Fibroblast of skin of abdomen (primary cell): ENCODE data around the gene KRT77.
"Not testable (repeated sequence)": the region's sequence is repeated elsewhere in the genome, so short reads cannot be mapped to it uniquely, and the experiment has no call there.

ENCODE experiments used
- DNase-seq: peaks from one replicate; pipeline ENCODE4 v3.0.0-alpha.2; 2013

KRT77 gene

DNA sequence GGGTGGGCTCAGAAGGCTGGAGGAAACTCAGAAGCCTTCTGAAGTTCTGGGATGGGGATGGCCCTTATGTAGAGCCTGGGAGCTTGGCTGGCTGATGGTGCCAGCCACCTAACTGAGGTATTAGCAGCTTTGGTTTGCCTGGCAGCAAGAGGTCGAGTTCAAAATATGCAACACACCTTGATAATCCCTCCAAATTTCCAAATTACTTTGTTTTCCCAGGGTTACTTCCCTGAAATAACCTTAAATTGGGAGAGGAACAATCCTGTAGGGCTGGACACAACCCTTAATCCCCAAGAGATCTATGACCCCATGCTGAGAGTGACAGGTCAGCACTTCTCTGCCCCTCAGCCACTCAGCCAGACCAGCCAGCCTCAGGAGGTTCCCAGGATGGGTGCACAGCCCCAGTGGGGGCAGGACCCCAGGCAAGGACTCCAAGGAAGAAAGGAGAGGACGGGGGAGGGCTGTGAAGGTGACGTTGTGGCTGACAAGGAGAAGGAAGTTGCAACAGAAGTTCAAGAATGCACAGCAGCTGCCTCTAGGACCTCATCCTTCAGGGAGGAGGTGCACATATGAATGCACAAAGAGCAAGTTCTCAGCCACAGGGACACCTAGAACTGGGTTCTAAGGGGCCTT is 18.6 kb upstream of the KRT77 start:
- DNase-seq, result no peak

DNA sequence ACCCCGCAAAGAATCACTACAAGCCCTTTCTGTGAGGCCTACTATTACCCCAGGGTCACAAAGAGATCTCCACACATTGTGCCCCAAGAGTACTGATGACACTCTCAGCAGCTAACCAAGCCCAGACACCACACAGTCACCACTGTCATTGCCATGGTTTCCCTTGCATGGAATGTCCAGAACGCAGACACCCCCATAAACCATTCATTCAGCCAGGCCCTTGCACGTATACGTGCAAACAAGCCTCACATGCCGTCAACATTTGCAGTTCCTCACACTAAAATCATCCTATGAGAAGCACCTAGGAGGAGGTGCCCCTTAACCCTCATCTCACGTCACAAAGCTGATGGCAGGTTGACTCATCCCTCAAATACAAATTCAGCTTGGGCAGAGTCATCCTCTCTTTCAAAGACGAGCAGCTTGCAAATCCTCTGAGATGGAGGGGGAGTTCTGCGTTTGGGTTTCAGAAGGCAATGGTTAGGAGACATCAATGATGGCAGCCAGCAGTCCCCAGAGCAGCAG is 17.1 kb upstream of the KRT77 start:
- no peak for DNase-seq

DNA sequence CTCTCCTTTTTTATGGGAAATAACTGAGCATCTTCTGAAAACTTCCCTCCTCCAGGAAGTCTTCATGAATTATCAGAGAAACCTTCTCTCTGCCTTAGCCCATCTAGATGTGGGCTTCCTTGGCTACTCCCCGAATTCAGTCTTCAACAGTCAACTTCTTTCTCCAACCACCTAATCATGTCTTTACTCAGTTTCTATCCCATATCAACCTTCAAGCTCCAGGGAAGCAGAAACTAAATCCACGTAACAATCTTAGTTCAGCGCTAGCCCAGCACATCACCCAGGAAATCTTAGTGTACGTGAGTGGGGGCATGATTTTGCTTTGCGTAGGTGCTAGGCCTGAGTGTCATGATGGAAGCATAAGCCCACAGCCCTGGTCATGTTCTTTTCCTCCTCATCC is 12.7 kb upstream of the KRT77 start:
- no peak for DNase-seq

DNA sequence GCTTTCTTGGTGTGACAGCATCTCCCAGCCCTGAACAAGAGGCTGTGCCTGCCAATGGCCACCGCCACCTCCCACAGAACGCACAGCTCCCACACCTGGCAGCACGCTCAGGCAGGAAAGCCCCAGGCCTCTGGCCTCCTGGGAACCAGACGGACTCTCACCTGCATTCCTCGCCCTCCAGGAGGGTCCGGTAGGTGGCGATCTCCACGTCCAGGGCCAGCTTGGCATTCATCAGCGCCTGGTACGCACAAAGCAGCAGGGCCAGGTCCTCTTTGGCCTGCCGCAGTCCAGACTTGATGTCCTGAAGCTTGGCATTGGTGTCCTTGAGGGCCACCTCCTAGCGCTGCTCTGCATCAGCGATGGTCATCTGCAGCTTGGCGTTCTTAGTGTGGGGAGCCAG is 12.1 kb upstream of the KRT77 start:
- DNase-seq, result no peak

DNA sequence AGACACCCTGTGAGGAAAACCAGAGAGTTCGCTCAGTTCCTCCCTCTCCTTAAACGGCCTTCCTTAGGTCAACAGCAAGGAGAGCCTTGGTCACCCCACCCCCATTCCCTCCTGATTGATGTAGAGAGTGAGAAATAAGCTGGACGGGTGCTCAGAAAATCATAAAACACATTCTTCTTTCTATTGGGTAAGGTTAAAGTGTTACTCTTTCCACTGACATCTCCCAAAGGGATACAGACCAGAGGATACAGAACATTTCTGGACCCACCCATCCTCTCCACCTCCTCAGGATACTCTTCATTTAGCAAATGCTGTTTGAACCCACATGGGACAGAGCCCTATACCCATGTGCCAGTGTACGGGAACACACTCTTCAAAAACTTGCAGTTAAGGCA is 11.6 kb upstream of the KRT77 start:
- no peak for DNase-seq

DNA sequence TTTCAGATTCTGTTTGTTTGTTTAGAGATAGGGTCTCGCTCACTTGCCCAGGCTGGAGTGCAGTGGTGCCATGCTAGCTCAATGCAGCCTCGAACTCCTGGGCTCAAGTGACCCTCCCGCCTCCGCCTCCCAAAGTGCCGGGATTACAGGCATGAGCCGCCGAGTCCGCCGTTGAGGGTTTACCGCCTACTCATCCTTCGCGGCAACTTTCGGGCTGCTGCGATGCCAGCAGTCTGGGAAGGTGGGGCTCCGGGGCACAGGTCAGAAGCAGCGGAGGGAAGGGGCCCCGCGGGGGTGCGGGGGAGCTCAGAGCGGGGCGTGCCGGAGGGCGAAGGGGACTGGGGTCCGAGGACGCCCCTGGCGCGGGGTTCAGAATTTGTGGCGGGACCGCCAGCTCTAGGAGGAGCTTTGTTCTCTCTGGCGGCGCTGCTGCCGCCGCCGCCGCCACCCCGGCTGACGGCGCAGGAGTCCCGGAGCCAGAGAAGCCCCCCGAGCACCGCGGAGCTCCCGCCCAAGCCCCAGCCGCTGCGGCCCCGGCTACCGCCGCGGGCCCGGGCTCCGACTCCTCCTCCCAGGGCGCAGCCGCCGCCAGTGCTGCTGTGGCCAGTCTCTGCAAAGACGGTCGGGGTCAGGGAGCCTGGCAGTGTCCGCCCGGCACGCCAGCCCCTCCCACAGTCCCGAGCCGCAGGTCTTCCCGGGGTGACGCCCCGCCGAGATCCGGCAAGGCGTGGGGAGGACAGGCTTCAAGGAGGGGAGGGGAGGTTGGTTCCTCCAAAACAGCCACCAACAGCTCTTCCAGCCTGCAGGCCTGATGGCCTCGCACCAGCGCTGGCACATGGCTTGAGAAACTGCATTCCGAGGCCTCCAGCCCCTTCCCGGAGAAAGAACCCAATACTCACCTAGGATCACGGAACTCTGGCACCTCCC is 10.9 kb upstream of the KRT77 start:
- DNase-seq, result no peak

DNA sequence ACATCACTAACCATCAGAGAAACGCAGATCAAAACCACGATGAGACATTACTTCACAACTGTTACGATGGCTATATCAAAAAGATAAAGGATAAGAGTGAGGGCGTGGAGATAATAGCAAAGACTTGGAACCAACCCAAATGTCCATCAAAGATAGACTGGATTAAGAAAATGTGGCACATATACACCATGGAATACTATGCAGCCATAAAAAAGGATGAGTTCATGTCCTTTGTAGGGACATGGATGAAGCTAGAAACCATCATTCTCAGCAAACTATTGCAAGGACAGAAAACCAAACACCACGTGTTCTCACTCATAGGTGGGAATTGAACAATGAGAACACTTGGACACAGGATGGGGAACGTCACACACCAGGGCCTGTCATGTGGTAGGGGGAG is 8.8 kb upstream of the KRT77 start:
- DNase-seq, result not testable (repeated sequence)

DNA sequence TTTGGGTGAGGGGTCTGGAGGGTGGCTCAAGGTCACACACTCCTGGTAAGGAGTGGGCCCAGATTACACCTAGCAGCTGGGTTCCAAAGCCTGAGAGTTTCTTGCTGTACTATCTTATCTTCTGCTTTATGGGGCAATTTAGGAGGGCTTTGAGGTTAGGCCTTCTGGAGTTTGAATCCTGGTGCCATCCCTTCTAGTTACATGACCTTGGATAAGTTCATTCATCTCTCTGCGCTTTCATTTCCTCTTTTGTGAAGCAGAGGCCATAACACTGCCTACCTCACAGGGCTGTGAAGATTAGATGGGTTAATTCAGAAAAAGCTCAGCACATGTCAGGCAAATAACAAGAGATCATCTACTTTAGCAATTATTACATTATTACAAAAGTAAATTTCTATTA is 7.4 kb upstream of the KRT77 start:
- DNase-seq, result no peak

DNA sequence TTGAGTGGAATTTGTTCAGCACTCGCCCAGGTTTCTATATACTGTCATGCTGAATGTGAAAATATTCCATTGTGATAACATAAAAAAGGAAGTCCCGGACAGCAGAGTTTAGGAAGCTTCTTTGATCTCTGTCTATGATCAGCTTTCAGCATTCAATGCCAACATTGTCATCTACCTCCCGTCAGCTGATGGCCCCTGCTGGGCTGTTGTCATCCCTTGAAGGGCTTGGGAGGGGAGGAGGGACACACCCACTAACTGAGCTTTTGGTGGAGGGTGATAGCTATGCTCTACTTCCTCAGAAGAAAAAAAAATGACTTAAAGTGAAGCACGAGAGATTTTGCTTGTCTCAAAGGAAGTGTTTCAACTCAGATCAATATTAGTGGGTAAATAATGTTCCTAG is 4.7 kb upstream of the KRT77 start:
- no peak for DNase-seq

DNA sequence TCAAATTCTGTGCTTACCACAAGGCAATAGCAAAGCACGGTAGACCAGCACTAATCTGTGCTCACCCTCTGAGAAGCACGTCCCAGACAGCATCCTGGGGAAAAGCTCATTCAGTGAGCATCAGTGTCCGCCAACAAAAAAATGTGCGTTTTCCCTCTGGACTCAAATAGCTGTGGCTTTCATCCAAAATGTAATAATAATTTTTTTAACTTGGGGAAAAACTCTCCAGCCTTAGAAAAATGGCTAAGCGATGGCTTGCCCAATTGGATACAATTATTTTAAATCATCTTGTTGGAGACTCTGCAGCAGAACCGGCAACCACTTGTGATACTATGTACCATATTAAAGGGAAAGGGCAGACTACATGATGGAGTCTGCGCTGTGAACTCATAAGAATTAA is 1.1 kb upstream of the KRT77 start:
- DNase-seq, result no peak

DNA sequence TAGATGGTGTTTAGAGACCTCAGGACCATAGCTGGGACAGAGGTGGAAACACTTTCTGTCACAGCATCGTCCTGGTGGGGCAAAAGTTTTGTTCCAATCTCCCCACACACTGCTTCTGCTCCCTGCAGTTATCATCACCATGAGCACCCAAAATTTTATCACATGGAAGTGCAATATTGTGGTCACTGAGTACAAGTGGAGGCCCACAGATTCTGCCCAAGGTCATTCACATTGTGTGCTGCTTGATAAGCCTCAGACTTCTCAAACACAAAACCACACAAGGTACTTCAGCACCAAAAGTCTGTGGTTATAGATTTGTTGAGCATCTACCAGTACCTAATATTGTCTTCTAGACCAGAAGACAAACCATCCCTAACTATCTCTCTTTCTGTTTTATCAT is 554 bp upstream of the KRT77 start:
- no peak for DNase-seq

DNA sequence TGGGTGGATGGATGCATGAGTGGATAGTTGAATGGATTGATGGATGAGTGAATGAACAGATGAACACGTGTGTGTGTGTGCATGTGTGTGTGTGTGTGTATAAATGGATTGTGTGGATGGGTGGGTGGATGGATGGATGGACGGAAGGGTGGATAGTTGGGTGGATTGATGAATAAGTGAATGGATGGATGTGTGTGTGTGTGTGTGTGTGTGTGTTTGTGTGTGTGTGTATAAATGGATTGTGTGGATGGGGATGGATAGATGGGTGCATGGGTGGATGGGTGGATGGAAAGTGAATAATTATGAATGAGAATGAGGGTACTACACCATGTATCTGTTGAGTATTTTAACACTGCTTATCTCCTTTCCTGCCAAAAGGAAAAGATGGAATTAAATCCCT is 986 bp downstream of the KRT77 start:
- DNase-seq, result no peak

DNA sequence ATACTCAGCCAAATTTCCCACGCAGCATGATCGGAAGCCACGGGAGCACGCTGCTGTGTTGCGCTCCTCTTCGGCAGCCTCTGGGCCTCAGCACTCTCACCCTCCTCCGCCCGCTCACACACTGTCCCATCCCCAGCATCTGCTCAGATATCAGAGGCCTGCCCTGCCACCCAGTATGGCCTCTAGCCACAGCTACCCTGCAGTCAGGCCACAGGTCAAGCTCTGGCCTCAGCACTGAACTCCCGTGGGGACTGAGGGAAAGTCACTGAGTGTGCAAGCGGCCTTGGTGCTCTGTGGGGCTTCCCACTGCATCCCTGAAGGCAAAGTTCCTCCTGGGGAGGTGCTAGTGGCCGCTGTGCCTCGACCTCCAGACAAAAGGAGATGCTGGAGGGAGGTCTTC is 2.0 kb downstream of the KRT77 start:
- no peak for DNase-seq

DNA sequence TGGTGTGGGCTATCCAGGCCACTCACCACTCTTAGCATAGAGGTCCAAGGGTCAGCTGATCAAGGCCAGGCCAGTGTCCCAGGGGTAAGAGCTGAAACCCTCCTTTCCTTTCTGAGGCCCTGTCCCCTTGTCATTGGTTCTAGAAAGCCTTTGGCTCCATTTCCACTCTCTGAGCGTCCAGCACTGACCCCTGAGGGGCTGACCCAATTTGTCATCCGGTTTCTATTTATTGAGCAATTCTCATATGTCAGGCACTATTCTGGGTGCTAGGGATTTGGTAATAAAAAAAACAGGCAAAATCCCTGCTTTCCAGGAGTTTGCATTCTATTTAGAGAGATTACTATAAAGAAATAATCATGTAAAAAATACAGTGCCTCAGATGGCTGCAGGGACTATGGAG is 3.4 kb downstream of the KRT77 start:
- DNase-seq, result no peak

DNA sequence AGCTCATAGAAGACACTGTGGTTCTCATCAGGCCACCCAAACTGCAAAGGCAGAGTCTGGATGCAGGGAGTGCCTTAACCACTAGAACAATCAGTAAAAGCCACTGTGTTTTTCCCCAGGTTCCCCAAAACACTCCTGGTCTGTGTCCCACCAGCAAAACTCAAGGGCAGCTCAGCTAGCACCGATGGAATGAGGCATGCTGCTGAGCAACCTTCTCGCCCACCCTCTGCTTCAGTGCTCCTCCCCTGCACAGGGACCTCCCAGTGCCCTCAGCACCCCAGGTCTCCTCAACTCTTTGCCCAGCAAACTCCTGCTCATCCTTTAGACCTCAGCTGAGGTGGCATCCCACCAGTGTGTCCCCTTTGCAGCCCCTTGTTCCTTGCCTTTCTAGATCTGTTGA is 4.0 kb downstream of the KRT77 start:
- no peak for DNase-seq

DNA sequence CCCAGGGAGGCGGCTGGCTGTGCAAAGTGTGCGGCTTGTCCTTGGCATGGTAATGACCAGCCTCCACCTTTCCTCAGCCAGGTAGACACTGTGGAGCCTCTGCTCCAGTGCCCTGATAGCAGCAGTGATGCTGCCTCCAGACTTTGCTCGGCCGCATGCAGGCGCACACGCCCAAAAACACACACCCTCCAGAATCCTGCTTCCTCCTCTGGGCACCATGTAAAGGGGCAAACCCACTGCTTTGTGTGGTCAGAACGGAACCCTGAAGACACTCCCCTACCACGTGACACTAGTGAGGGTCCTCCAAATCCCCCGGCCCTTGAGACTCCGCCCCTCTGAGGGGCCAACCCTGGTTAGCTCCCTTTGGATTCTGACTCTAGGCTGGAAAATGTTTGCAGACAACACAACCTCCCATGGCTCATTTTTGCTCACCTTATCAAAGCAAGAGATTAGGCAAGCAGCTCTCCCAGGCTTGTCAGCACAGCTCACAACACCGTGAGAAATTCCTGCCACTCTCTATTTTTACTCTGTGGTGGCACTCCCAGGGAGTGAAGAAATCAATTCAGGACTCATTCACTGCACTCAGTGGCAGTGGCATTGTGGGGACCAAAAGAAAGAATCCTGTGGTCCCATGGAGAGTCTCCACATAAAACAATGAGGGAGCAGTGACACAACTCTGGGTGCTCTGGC is 4.5 kb downstream of the KRT77 start:
- DNase-seq, result no peak

DNA sequence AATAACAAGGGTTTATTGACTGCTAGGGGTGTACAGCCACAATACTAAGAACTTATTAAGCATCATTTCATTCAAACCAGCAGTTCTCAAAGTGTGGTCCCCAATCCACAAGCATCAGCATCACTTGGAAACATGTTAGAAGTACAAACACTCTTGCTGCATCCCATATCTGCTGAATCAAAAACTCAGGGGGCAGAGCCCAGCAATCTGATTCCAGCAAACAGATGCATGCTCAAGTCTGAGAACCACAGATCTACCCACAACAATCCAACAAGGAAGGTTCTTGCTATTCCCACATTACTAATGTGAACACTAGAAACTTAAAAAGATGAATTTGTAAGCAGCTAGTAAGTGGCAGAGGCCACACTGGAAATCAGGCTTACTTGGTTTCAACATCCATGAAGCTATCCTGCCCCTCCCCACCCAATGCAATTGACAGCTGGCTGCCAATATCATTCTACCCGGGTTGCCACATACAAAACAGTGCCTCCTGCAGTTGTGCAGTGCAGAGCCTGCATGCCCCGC is 6.2 kb downstream of the KRT77 start:
- DNase-seq, result no peak

DNA sequence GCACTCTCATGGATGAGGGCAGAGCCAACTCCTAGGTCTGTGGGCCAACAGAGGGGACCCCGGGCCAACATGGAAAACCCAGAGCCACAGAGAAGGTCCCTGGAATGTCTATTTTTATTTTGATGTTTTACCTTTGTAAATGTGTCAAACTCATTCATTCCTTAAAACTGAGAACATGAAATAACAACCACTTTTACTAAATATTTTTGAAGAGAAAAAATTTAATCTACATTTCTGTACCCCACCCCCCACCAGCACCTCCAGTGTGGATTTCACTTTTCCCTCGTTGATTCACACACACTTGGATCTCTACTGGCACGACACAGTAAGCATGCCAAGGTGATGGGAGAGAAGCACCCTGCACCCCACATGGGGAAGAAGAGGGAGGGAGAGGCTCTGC is 6.7 kb downstream of the KRT77 start:
- no peak for DNase-seq

DNA sequence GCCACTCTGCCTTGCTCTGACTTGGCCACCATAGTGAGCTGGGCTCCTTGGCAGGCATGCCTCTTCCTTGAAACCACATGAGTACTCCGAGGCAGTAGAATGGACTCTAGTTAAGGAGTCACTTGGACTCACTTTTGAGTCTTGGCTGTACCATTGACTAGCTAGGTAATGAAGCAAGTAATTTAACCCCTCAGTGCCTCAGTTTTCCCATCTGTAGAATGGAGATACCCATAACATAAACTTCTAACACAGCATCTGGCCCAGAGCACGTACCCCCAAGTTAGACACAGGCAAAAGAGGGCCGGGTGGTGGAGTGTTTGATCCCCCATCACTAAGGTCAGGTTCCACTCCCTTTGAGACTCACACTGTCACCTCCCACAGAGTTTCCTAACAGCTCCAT is 8.3 kb downstream of the KRT77 start:
- no peak for DNase-seq

DNA sequence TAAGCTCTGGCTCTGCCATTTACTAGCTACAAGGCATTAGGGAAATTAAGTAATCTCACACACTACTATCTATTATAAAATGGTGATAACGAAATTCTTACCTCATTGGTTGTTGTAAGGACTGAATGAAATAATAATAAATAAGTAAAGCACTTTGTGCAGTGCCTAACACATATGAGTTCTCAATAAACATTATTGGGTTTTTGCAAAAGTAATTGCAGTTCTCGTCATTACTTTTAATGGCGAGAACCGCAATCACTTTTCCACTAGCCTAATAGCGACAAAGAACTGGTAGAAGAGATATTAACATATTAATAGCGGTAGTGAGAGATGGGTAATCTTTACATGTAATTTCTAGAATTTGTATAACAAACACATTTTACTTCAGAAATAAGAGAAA is 9.2 kb downstream of the KRT77 start:
- no peak for DNase-seq

DNA sequence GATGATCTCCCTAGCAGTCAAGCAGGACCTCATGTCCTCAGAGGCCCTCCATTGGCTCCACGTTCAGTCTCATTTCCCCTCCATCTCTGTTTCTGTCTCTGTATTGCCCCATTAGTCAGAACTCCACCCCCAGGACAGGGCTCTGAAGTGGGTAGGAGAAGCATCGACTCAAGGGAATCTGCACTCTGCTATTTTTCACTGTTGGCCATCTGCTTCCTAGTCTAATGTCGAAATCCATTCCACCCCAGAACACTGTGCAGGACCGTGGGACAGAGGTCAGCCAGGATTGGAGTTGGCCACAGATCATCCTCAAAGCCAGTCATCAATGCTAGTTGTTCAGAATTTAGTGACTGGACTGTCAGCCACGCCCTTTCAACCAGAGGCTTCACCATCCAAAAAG is 10.1 kb downstream of the KRT77 start:
- no peak for DNase-seq

DNA sequence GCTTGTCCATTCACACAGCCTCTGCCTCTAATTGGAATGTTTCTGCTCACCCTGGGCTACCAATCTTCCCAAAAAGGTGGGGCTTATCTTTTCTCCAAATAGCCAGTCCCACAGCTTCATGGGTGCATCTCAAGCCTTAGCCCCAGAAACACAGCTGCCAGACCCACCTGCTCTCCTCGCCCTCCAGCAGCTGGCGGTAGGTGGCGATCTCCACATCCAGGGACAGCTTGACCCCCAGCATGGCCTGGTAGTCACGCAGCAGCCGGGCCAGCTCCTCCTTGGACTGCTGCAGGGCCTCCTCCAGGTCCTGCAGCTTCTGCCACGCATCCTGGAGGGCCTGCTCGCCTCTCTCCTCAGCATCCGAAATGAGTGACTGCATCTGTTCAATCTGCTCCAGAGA is 11.1 kb downstream of the KRT77 start:
- DNase-seq, result no peak

DNA sequence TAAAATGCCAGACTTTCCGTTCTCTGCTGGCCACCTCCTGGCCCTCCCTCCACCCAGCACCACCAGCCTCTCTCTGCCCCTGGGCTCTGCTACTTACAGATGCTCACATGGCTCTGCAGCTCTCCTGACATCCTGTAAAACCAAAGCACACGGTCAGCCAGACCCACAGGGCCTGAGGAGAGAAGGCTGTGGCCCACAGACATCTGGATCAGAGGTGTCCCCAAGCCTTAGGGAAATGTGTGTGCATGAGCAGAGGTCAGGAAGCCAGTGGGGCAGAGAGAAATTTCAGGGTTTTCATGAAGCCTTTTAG is 11.5 kb downstream of the KRT77 start:
- DNase-seq, result no peak
